Gastrocnemius medialis (tissue), 4 donors: ENCODE results near the gene IARS2. TPM values are rescaled to one million over a fixed set of nuclear protein-coding genes. Genes with fewer than 3 reads are reported as not detected.
"Not testable (repeated sequence)": the region's sequence is repeated elsewhere in the genome, so short reads cannot be mapped to it uniquely, and the experiment has no call there.

Experiments used
- ATAC-seq, 2 donors: fragments of 150-250 bp; one replicate each; pipeline ENCODE4 v1.9.1; 2016
- DNase-seq, 2 donors: peaks; one replicate each; pipeline ENCODE4 v3.0.0-alpha.2; 2019
- H3K27ac ChIP-seq, 4 donors: fragments of 200-600 bp; sonication (generic); 1 replicate in 1 of 4; 2 replicates in 3 of 4; pipeline ENCODE4 v1.5.1; 2016 to 2018; ENCODE audit warnings: mild to moderate bottlenecking in 2 of 4, moderate library complexity in 1 of 4
- H3K27me3 ChIP-seq, 3 donors: fragments of 200-600 bp; sonication (generic) in 2 of 3; 1 replicate in 1 of 3; 2 replicates in 2 of 3; pipeline versions ENCODE4 v1.5.1 to v1.6.0; 2016 to 2019; ENCODE audit warnings: mild to moderate bottlenecking in 1 of 3, moderate library complexity in 1 of 3
- H3K36me3 ChIP-seq, 2 donors: fragments of 200-600 bp; sonication (generic) in 1 of 2; one replicate each; pipeline ENCODE4 v1.5.1; 2017 to 2018
- H3K4me1 ChIP-seq, 2 donors: fragments of 200-600 bp; sonication (generic) in 1 of 2; one replicate each; pipeline ENCODE4 v1.5.1; 2016 to 2017; ENCODE audit warnings: mild to moderate bottlenecking in 2 of 2
- H3K4me3 ChIP-seq, 4 donors: fragments of 200-600 bp; sonication (generic) in 3 of 4; 1 replicate in 1 of 4; 2 replicates in 3 of 4; pipeline ENCODE4 v1.5.1; 2016 to 2019; ENCODE audit warnings: mild to moderate bottlenecking in 2 of 4
- H3K9me3 ChIP-seq, 3 donors: fragments of 200-600 bp; sonication (generic) in 2 of 3; 1 replicate in 1 of 3; 2 replicates in 2 of 3; pipeline ENCODE4 v1.5.1; 2016 to 2019
- POLR2A ChIP-seq, 2 donors: fragments of 450-650 bp; IDR thresholded peaks; one replicate each; pipeline ENCODE4 v1.6.1; 2017; ENCODE audit warnings: antibody characterized with exemption in 2 of 2, mild to moderate bottlenecking in 2 of 2, moderate library complexity in 2 of 2
- in situ Hi-C, 4 donors: fragments of 200-750 bp; cut with MboI; loops; one replicate each; pipeline versions ENCODE4 v1.15.0 to v1.8.0; 2017; ENCODE audit warnings: low sequenced_read_pairs in 4 of 4
- intact Hi-C: fragments of 100-400 bp; cut with DNase I; formaldehyde crosslinking; loops from one replicate; pipeline ENCODE4 v1.15.1; 2023; ENCODE audit warnings: low total_unique reads
- total RNA-seq, 4 donors: library from RNA; depleted of rRNA; stranded (reverse); fragments of >200 nt; gene quantifications; one replicate each; pipeline versions ENCODE4 v1.1.0 to v1.2.3, GENCODE V29; 2016
- TF ChIP-seq, protein P1 (sequence below), 5 experiments: fragments of 450-650 bp in 3 of 5; fragments of 200-600 bp in 2 of 5; sonication (generic) in 2 of 5; IDR thresholded peaks in 4 of 5; conservative IDR thresholded peaks in 1 of 5; 1 replicate in 4 of 5; 2 replicates in 1 of 5; pipeline ENCODE4 v1.5.1; 2016 to 2019; ENCODE audit warnings: antibody characterized with exemption in 5 of 5, mild to moderate bottlenecking in 3 of 5, moderate library complexity in 3 of 5

The IARS2 gene
- total RNA-seq, 4 donors from 2014 or later, result 64.7 to 83.6 (median 74.6) TPM

DNA sequence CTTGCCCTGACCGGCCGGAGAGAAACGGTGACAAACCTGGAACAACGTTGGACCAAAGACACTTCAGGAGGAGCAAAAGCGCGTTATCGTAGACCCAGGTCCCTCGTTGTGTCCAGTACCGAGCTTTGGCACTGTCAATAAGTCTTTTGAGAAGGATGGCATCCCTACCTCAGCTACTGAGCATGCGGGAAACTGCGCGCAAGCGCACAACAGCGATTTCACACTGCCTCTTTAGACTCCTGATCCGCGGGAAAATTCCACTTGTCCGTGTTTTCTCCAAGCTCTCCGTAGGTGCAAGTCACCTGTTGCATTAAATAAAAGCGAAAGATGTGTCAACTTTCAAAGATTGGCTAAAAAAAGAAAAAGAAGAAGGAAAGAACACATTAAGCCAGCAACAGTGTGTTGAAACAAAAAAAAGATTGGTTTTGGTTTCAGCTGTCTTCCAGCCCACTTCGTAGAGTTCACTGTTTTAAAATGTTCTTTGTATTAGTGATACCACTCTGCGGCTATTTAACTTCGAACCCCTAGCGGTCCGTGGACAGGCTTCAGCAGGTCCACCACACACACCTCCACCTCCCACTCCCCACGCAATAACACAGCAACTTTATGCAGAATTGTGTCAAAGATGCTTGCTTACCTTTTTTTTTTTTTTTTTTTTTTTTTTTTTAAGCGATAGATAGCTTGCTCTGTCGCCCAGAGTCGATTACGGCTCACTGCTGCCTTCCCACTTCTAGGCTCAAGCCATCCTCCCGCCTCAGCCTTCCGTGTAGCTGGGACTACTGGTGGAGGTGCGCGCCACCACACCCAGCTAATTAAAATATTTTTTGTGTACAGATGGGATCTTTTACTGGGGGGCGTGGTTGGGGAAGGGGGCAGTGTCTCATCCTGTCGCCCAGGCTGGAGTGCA lies 4.0 kb upstream of the IARS2 start, which contains the start of gene BPNT1:
Gene BPNT1, minus strand, starts transcription at position 139 of the 907 bp plus-strand sequence. CDS start 9,942 bp downstream, outside the sequence.
- intact Hi-C loops (loop anchor here (1.0 kb wide), 1 partner anchor 44 kb away; the partner anchor contains the start of gene EPRS1), in situ Hi-C loops (no loop called here)
- Histone ChIP-seq H3K36me3 (no peaks in the 10 kb centered on the region), H3K27ac (peak within 1 kb of the TSS; percentile 68 to 75 (median 73)), H3K4me1 (peaks cover 11 to 13% of the 10 kb centered on the region in 2 donors), H3K9me3 (no peaks in the 10 kb centered on the region), H3K4me3 (peak within 1 kb of the TSS; percentile 57 to 77 (median 66)), H3K27me3 (no peaks in the 10 kb centered on the region)
- DNase-seq (peak; percentile 91 to 94), ATAC-seq (peak; percentile 85 to 91)
- TF ChIP-seq POLR2A (IDR thresholded peaks at IDR 0.05), result peak; percentile 17 to 63
- TF ChIP-seq, protein P1, sequence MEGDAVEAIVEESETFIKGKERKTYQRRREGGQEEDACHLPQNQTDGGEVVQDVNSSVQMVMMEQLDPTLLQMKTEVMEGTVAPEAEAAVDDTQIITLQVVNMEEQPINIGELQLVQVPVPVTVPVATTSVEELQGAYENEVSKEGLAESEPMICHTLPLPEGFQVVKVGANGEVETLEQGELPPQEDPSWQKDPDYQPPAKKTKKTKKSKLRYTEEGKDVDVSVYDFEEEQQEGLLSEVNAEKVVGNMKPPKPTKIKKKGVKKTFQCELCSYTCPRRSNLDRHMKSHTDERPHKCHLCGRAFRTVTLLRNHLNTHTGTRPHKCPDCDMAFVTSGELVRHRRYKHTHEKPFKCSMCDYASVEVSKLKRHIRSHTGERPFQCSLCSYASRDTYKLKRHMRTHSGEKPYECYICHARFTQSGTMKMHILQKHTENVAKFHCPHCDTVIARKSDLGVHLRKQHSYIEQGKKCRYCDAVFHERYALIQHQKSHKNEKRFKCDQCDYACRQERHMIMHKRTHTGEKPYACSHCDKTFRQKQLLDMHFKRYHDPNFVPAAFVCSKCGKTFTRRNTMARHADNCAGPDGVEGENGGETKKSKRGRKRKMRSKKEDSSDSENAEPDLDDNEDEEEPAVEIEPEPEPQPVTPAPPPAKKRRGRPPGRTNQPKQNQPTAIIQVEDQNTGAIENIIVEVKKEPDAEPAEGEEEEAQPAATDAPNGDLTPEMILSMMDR (IDR thresholded peaks at IDR 0.05 in 4 of 5, conservative IDR thresholded peaks at IDR 0.05 in 1 of 5), result peak in 1 of 5 experiments; percentile 25

DNA sequence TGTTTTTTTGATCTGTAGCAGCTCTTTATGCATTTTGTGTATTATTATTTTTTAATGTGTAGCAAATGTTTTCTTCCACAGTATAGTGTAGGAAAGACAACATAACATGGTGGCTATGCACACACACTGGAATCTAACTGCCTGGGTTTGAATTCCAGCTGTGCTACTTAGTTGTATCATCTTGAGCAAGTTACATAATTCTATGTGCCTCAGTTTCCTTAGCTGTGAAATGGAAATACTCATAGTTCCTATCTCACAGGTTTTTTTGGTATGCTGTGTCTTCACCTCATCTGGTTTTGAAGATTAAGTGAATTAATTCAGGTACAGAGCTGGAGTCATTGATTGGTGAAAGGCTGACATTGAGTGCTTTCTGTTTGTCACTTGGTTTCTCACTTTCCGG lies 1.2 kb upstream of the IARS2 start:
- no peak for ATAC-seq
- TF ChIP-seq, protein P1 (IDR thresholded peaks at IDR 0.05 in 4 of 5, conservative IDR thresholded peaks at IDR 0.05 in 1 of 5), result no peak
- no peak for TF ChIP-seq POLR2A (IDR thresholded peaks at IDR 0.05)
- no peak overlapping the region for H3K4me3 ChIP-seq
- H3K27me3 ChIP-seq, result no peaks in the 10 kb centered on the region
- DNase-seq, result no peak
- H3K27ac ChIP-seq, result no peak overlapping the region
- intact Hi-C loops, result no loop called here
- peaks cover 0 to 16% of the 10 kb centered on the region in 2 donors for H3K36me3 ChIP-seq
- no peaks in the 10 kb centered on the region for H3K9me3 ChIP-seq
- H3K4me1 ChIP-seq, result peaks cover 18 to 22% of the 10 kb centered on the region in 2 donors
- in situ Hi-C loops, result no loop called here

DNA sequence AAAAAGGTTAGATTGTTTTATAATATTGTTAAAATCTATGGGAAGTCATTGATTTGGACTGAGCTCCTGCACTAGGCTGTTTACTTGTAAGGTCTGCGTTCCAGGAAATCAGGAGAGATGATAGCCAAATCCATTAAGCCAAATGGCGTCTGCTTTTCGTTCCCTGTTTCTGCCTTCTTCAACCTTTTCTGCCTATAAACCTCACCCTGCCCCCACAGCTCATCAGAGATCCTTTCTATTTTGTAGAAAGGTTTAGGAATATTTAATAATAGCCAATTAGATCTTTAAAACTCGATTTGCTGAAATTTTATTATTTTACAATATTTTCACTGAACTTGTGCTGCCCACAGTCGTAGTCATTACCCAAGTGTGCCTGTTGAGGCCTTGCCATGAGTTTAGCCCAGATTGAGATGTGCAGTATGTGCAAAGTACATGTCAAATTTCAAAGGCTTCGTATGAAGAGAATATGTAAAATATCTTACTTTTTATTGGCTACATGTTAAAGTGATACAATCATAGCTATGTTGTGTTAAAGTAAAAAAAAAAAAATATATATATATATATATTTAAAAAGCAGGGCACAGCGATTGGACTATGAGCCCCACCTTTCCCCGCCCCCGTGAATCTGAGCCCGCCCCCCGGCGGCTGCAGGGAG lies 444 bp upstream of the IARS2 start:
- Histone ChIP-seq H3K36me3 (peaks cover 0 to 24% of the 10 kb centered on the region in 2 donors), H3K4me3 (peak overlapping the region; percentile 10 to 100 (median 92)), H3K27ac (peak overlapping the region; percentile 85 to 95 (median 90)), H3K27me3 (no peaks in the 10 kb centered on the region), H3K9me3 (no peaks in the 10 kb centered on the region), H3K4me1 (peaks cover 18 to 22% of the 10 kb centered on the region in 2 donors)
- in situ Hi-C loops (no loop called here), intact Hi-C loops (loop anchor here (1.0 to 2.0 kb wide), 2 partner anchors 47 to 179 kb away; partner anchors contain the start of genes EPRS1 and RAB3GAP2)
- TF ChIP-seq, protein P1 (IDR thresholded peaks at IDR 0.05 in 4 of 5, conservative IDR thresholded peaks at IDR 0.05 in 1 of 5), result no peak
- no peak for TF ChIP-seq POLR2A (IDR thresholded peaks at IDR 0.05)
- ATAC-seq (peak; percentile 3 to 8), DNase-seq (no peak)

DNA sequence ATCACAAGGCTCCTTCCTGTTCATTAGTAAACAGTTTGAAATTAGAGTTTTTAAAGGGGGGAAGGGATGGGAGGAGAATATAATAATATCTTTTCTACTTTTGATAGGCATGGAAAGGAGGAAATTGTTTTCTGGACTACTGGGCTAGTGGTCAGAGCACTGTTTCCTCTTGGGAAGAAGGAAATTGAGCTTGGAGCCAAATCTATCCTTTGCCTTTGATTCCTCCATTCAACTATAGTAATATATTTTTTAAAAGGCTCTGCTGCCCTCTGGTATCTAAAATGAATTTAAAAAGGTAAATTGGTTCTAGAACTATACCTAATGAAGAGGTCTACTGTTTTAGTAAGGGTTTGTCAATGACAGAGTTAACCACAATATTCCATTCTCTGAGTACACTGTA lies 5.9 kb downstream of the IARS2 start:
- Histone ChIP-seq H3K27me3 (no peaks in the 10 kb centered on the region), H3K4me3 (no peak overlapping the region), H3K36me3 (peaks cover 0 to 83% of the 10 kb centered on the region in 2 donors), H3K4me1 (peaks cover 7 to 10% of the 10 kb centered on the region in 2 donors), H3K27ac (no peak overlapping the region), H3K9me3 (no peaks in the 10 kb centered on the region)
- intact Hi-C loops (no loop called here), in situ Hi-C loops (no loop called here)
- ATAC-seq, result no peak
- DNase-seq, result no peak
- TF ChIP-seq POLR2A (IDR thresholded peaks at IDR 0.05), result no peak
- TF ChIP-seq, protein P1 (IDR thresholded peaks at IDR 0.05 in 4 of 5, conservative IDR thresholded peaks at IDR 0.05 in 1 of 5), result no peak

DNA sequence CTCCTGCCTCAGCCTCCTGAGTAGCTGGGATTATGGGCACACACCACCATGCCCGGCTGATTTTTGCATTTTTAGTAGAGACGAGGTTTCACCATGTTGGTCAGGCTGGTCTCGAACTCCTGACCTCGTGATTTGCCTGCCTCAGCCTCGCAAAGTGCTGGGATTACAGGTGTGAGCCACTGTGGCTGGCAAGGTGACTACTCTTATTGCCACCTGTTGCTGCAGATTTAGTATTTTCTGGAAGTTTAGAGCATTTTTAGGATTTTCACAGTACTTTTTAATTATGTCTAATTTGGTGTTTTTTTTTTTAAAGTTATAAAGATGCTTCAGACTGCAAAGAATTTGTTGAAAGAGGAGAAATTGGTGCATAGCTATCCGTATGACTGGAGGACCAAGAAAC lies 16.5 kb downstream of the IARS2 start:
- H3K4me1 ChIP-seq, H3K9me3 ChIP-seq, in situ Hi-C loops, ATAC-seq, H3K27me3 ChIP-seq, H3K4me3 ChIP-seq, H3K27ac ChIP-seq, intact Hi-C loops, DNase-seq: not testable (repeated sequence)
- H3K36me3 ChIP-seq, result peaks cover 0 to 93% of the 10 kb centered on the region in 2 donors

DNA sequence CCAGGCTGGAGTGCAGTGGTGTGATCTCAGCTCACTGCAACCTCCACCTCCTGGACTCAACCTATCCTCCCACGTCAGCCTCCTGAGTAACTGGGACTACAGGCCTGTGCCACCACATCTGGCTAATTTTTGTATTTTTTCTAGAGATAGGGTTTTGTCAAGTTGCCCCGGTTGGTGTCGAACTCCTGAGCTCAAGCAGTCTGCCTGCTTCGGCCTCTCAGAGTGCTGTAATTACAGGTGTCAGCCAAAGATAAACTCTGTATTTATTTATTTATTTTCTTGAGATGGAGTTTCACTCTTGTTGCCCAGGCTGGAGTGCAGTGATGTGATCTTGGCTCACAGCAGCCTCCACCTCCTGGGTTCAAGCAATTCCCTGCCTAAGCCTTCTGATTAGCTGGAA lies 18.7 kb downstream of the IARS2 start:
- H3K27me3 ChIP-seq, H3K27ac ChIP-seq, H3K9me3 ChIP-seq, in situ Hi-C loops, H3K4me1 ChIP-seq, ATAC-seq, DNase-seq, H3K4me3 ChIP-seq, intact Hi-C loops: not testable (repeated sequence)
- peaks cover 0 to 89% of the 10 kb centered on the region in 2 donors for H3K36me3 ChIP-seq
